Daoy (cell line): ENCODE measurements around the gene ACKR3. TPM values are rescaled to one million over a fixed set of nuclear protein-coding genes. Genes with fewer than 3 reads are reported as not detected.

ENCODE experiments used
- DNase-seq: peaks from one replicate; pipeline ENCODE4 v3.0.0-alpha.2; 2015; ENCODE audit warnings: low read depth
- total RNA-seq: library from RNA; depleted of rRNA; stranded (reverse); fragments of >200 nt; shearing (Covaris generic); gene quantifications from 2 replicates; pipeline ENCODE4 v1.2.3, GENCODE V29; 2014

The ACKR3 gene
- total RNA-seq, 1 experiment from 2014 or later = 6.3 TPM

DNA sequence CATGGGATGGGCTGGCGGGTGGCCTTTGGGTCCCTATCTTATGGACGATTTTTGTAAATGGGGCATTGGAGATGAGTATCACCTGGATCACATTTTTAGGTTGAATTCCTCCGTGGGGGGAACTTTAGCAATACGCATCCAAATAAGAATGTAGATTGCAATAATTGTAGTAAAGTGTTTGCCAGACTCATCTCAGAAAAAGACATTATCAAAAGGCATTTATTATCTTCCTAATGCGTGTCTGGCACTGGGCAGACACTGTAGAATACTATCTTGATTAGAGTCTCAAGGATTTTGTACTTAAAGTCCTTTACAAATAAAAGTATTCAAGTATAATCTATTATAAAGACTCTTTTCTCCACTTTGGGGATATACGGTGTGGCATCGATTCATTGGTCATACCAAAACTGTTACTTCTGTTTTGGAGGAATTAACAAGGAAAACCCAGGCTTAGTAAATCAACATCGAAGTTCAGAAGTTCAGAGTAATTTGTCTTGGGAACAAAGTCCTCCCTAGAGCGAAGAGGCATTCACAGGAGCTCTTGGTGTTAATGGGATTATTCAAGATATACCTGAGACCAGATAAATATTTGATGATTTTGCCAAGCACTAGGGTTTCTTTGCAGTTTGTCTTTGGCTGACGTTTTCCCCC lies 578 bp upstream of the ACKR3 start:
- no peak for DNase-seq

DNA sequence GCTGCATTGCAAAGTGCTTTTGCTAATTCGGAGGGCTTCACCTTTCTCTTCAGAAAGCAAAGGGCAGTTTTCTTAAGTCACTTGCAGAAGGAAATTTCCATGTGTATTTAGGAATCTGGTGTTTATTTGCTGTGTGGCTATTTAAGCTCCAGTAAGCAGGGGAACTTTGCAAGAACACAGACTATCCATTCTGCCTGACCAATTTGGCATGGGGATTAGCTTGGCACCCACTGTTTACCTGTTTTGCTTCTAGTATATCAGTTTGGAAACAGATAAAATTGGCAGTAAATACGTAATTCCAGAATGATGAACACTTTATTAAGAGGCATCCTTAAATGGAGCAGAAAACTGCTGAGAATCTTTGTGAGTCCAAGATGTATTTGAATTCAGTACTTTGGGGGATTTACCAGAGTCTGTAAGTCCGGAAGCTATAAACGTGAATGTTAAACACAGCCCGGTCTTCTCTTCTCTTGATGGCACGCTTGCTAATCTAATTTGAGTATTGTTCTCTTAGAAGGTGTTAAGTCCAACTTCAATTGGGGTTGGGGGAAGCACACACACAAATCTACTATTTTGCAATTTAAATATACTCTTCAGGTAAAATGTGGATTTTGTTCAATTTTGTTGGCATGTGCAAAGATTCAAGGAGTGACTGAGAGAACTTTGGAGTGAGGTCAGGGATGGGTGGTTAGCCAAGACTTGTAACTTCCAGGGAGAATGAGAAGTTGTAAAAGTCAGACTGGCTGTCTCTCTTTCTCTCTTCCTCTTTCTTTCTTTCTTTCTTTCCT lies 650 bp downstream of the ACKR3 start:
- DNase-seq = no peak

DNA sequence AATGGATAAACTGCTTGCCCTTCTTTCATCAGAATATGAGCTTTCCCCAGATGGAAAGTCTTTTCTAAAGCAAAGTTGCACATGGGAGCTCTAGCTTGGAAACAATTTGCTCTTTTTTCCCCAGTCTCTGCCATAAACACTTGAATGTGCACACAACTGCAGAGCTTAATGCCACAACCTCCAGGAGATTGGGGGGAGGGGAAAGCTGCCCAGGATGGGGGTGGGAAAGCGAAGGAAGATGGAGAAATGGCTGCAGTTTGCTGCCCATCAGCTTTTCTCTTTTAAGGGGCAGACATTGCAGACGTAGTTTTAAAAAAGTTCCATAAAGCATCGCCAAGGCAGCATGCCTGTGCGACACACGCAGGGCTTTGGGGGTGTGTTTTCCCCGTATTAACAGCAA lies 1.5 kb downstream of the ACKR3 start:
- DNase-seq = no peak

DNA sequence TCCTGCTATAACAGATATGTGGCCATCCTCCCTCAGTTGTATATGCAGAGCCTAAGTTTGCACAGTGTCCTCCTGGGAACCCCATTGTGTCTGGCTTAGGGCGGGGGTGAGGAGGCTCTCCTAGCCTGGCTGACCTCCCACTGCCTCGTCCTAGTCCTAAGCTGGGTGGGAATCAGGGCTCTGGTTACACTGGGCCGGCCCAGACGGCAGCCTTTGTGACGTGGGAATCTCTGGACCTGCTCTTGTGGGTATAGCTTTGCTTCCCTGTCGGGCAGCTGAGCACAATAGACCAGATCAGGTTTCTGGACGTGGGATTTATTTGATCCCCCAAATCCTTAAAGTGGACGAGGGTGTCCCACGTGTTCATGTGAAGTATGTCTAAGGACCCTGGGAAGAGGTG lies 2.9 kb downstream of the ACKR3 start:
- DNase-seq = no peak

DNA sequence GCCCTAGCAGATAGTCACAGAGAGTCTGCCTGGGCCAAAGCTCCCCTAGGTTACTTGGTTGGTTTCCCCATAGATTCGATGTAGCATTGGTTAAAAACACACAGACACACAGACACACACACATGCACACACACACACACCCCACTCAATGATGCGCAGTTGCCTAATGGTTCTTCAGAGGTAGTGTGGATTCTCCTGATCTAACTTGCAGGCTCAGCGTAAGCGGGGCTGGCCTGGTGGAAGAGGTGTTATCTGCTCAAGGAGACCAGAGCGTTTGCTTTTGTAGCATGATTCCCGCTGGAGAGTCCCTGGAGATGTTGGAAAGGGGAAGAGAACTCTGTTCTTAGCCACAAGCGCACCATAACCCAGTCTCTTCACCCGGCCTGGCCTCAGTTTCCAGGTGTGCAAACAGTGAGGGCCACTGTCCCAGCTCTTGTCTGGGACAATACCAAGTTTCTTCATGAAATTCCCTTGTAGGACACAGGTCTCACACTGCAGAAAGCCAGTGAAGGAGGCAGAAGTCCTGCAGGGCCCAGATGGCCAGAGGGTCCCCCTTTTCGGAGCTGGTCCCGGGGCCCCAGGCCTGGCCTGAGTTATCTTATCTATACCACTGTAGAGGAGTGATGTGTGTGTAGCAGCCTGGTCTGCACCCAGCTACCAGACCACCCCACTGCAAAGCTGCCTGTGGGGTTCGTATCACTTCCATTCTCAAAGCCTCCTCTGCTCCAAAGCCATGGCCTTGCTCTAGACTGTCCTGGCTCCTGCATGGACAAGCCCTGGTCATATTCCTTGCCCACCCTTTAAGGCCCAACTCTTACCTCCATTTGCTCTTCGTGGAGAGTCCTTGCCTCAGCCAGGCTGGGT lies 3.7 kb downstream of the ACKR3 start:
- DNase-seq = no peak

DNA sequence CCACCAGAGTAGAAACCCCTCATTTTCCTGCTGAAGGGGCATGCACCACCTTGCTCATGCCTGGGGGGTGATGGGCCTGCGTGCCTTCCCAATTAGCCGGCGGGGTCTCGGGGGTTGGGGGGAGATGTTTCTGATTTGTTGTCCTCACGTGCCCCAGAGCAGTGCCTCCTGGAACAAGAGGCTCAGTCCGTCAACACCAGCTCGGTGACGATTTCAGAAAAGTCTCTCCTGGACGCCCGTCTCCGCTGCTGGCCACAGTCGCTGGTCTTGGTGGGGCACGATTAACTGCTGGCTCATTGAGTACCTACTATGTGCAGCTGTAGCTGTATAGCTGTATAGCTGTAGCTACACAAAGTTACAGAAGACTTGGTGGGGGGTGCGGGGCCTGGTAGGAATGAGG lies 4.4 kb downstream of the ACKR3 start:
- no peak for DNase-seq

DNA sequence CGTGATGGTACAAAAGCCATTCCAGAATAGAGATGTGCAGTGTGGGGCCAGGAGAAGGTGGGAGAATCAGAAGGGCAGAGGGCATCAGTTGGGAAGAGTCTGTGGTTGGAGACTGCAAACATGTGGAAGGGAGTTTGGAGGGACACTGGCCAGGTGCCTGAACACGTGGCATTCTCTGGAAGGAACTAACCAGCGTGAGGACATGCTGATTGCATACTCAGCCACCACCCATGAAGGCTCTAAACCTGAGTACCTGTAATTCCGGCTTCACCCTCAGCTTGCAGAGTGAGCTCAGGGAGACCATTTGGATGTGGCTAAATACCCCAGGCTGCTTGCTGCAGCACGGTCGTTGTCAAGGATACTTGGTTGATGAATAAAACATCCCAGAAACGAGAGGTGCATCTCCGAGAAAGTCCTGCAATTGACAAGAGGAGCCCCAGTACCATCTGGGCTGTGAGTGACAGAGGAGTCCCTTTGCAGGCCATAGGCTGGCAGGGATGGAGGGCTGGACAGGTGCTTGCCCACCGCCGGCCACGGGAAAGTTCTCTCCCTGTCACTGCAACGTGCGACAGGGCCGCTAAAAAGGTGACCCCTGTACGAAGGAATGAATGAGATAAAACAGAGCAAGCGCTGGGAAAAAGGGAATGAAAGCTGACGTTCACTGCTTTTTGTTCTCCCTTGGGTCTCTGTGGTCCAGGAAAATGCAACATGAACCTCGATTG lies 5.0 kb downstream of the ACKR3 start:
- no peak for DNase-seq

DNA sequence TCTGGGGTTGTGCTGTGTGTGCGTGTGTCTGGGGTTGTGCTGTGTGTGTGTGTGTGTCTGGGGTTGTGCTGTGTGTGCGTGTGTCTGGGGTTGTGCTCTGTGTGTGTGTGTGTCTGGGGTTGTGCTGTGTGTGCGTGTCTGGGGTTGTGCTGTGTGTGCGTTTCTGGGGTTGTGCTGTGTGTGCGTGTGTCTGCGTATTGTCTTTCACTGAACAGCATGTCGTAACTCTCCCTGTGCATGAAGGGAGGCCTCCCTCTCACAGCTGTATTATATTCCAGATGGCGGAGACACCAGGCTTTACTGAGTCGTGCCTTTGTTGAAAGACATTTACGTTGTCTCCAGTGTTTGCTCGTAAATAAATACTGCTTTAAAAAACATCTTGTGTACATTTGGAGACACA lies 5.9 kb downstream of the ACKR3 start:
- no peak for DNase-seq

DNA sequence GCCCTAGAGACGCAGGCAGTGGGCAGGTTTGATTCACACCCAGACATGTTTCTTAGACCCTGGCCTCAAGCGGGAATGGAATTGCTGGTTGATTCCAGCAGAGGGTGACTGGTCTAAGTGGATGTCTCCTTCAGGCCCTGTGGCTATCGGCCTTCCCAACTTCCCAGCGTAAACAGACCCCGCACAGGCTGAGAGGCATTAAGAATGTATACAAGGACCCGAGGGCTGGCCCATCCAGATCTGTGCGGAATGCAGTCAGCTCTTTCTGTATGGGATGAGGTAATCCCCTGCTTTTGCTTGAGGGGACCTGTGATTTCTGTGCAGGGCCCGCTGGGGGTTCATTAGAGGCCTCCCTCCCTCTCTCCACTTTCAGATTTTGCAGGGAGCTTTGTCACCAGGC lies 6.5 kb downstream of the ACKR3 start:
- DNase-seq = no peak

DNA sequence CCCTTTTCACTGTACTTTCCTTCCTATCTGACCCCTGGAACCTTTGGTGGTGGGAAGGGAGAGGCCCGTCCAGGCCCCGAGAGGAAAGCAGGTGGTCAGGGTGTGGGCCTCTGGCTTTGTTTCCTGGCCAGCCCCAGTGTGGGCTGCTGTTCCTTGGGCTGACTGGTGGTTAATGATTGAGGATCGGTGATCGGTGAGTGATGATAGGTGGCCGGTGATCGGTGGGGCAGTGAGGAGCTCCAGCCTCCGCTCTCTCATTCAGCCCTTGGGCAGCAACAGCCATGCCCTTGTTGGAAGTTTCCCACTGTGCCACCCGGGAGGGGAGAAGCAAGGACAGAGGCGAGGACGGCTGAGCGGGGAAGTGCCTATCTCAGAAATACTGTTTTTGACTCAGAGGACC lies 7.3 kb downstream of the ACKR3 start:
- no peak for DNase-seq

DNA sequence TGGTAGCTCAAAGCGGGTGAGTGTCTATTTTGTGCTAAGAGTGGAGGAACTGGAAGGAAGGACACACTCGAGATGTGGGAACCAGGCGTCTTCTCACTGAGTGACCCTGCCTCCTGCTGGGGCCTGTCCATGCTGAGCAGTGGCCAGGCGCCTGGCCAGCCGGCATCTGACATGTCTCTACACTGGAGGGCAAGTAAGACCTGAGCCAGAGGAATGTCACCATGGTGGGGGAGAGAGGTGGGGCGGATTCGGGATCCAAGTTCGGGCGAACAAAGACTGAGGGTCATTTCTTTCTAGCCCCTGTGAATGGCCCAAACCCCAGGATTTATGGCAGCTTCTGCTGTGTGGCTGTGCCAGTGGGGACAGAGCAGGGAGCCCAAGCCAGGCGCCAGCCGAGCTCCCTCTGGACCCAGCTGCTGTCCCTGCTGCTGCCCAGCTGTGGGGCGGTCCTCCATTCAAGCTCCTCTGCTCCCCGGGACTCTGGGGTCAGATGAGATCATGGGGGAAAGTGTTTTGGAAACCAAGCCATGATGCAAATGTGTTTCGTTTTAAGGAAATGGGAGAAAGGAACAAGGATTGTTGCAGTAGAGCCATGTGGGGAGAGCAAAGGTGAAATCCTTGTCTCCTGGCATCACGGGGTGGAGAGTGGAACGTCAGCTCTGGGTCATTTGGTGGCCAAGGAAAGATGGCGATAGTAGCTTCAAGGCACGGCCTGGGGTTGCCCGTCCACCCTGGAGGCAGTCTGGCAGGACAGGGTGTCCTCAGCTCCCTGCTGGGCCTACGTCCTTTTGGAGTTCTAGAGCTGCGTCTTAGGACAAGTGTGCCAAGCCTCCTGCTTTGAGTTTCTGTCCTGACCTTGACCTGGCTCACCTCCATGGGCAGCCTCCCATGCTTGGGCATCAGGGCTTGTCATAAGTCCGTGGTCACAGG lies 8.1 kb downstream of the ACKR3 start:
- no peak for DNase-seq

DNA sequence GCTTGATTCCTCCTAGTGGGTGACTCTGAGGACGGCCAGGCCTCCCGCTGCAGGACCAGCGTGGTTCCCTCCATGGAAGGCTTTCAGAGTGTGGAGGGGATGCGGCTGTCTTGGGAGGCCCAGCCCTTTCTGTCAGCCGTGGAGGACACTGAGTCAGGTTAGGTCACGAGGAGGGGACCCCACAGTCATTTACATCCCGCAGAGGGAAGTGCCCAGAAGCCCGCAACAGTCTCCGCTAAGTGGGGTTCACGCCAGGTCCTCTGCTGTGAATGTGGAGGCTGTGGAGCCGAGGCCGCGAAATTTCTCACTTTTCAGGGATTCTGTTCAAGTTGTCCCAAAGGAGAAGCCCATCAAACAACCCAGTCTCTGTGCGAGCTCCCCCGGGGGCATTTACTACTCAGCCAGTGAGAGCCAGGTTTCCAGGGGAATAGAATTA lies 8.8 kb downstream of the ACKR3 start:
- no peak for DNase-seq

DNA sequence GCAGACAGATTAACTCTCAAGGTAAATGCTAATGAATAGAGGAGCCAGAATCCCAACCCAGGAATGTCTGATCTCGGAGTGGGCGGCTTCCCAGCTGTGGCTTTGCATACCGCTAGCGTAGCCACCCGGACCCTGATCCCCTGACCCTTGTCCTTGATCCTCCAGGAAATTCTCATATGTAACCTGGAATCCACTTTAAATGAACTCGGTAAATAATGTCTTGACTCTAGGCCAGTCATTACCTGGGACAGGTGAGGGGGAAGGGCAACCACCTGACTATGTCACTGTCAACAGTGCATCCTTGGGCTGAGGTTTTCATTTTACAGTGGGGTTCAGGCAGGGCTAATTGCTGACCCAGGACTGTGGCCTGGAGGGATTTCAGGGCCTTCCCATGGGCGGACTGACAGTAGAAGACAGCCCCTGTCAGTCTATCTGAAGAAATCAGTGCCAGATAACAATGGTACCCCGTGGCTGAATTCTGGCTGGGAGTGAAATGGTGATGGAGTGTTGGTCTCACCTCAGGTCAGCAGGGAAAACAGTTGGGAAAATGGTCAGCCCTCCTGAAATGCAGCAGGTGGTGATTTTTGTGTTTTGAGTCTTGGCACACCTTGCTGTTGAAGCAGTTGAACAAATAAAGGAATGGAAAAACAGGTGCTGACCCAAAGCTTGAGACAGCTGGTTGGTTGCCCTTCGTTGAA lies 9.6 kb downstream of the ACKR3 start:
- DNase-seq = no peak

DNA sequence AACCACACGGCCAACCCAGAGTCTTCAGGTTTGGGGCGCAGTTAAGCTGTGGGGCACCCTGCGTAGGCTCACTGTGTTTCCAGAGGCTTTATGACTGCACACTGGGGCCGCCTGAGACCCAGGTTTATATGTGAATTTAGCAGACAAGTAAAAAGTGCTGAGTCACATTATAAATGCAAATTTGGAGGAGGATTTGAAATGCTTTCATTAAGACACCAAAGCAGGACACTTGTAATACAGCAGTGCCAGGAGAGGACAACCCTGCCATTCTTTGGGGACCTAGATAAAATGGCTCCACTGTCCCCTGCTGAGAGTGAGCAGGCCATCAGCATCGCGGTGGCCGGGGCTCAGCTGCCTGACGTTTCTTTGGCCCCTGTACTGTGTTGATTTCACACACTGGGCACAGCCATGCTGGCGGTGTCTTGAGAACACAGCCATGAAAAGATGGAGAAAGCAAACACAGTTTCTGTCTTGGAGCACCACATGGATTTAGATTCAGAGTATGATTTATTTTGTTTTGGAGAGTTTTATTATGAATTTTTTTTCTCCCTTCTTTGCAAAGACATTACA lies 10.2 kb downstream of the ACKR3 start:
- DNase-seq = no peak

DNA sequence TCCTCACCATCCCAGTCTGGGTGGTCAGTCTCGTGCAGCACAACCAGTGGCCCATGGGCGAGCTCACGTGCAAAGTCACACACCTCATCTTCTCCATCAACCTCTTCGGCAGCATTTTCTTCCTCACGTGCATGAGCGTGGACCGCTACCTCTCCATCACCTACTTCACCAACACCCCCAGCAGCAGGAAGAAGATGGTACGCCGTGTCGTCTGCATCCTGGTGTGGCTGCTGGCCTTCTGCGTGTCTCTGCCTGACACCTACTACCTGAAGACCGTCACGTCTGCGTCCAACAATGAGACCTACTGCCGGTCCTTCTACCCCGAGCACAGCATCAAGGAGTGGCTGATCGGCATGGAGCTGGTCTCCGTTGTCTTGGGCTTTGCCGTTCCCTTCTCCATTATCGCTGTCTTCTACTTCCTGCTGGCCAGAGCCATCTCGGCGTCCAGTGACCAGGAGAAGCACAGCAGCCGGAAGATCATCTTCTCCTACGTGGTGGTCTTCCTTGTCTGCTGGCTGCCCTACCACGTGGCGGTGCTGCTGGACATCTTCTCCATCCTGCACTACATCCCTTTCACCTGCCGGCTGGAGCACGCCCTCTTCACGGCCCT lies 11.2 kb downstream of the ACKR3 start:
- DNase-seq = no peak

DNA sequence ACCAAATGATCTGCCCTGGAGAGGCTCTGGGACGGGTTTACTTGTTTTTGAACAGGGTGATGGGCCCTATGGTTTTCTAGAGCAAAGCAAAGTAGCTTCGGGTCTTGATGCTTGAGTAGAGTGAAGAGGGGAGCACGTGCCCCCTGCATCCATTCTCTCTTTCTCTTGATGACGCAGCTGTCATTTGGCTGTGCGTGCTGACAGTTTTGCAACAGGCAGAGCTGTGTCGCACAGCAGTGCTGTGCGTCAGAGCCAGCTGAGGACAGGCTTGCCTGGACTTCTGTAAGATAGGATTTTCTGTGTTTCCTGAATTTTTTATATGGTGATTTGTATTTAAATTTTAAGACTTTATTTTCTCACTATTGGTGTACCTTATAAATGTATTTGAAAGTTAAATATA lies 11.9 kb downstream of the ACKR3 start:
- no peak for DNase-seq

DNA sequence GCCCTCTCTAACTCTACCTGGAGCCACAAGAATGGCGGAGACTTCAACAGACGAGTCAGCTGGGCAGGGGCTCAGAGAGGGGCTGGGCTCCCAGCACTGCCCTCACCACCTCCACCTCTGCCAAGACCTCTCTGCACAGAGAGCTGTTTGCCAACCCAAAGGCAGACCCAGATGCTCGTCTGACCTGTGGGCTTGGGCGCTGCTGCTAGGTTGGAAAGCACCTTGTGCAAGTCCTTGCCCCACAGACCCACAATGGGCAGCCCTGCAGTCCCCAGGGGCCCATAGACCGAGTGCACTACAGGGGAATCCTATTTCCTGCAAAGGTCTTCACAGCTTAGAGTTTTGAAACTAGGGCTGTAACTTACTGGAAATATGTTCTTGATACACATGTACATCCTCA lies 13.3 kb downstream of the ACKR3 start:
- DNase-seq = no peak

DNA sequence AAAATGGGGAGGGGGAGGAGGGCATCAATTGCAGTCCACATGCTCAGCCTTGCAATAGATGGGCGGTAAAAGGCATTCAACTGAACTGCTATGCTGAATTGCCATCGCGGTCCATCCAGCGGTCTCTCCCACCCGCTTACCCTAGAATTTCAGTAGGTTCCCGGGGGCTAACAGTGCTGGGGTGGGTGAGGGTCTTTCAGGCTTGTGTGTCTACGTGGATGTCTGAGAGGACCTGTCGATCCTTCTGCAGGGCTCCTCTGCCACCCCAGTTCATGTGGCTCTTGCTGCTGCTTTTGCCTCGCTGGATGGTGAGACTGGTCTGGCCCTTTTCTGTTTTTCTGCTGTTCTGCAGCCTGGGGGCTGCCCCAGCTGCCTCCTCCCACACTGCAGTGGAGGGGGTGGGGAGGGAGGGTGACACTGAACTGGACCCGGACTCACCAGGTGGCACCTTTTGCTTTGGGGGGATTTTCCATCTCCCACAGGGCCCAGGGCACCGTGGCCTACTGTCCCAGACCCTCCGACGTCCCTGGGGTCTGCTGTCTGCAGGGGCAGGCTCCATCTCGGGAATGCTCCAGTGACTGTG lies 14.1 kb downstream of the ACKR3 start:
- DNase-seq = no peak
